ENCODE data around the gene ARMC9. TPM values are rescaled to one million over a fixed set of nuclear protein-coding genes. Genes with fewer than 3 reads are reported as not detected.
"Not testable (repeated sequence)": the region's sequence is repeated elsewhere in the genome, so short reads cannot be mapped to it uniquely, and the experiment has no call there.

ARMC9 gene
- total RNA-seq, 4 donors from 2014 or later, result 16.8 to 47.6 (median 39.3) TPM

- Histone ChIP-seq H3K9me3 (no peaks in the 10 kb centered on the region), H3K4me3 (no peak overlapping the region), H3K4me1 (peaks cover 0 to 6% of the 10 kb centered on the region in 2 donors), H3K36me3 (no peaks in the 10 kb centered on the region), H3K27ac (no peak overlapping the region), H3K27me3 (no peaks in the 10 kb centered on the region)
- no peak for DNase-seq
- intact Hi-C loops (cut with DNase I; ENCODE audit: low total_unique reads), result no loop called here
- TF ChIP-seq CTCF (IDR thresholded peaks at IDR 0.05) (no peak), POLR2A (IDR thresholded peaks at IDR 0.05) (no peak)
Observed at GRCh38 chr2:231176066-231176465, 22.4 kb upstream of the ARMC9 start.

- TF ChIP-seq CTCF (IDR thresholded peaks at IDR 0.05), result no peak
- no peak for TF ChIP-seq POLR2A (IDR thresholded peaks at IDR 0.05)
- intact Hi-C loops (cut with DNase I; ENCODE audit: low total_unique reads), result no loop called here
- peaks cover 0 to 4% of the 10 kb centered on the region in 2 donors for H3K4me1 ChIP-seq
- H3K27ac ChIP-seq, result peak overlapping the region in 1 of 2 donors; percentile 6
- no peaks in the 10 kb centered on the region for H3K36me3 ChIP-seq
- H3K27me3 ChIP-seq, result no peaks in the 10 kb centered on the region
- H3K9me3 ChIP-seq, result no peaks in the 10 kb centered on the region
- DNase-seq, result no peak
- H3K4me3 ChIP-seq, result no peak overlapping the region
Observed at GRCh38 chr2:231177156-231178025, 21.0 kb upstream of the ARMC9 start.

GRCh38 chr2:231178805-231179204 is 19.6 kb upstream of the ARMC9 start:
- H3K27ac ChIP-seq; H3K36me3 ChIP-seq; intact Hi-C loops (cut with DNase I; ENCODE audit: low total_unique reads); H3K4me3 ChIP-seq; H3K9me3 ChIP-seq; DNase-seq; H3K27me3 ChIP-seq; H3K4me1 ChIP-seq: not testable (repeated sequence)

- DNase-seq, result no peak
- Histone ChIP-seq H3K4me1 (no peaks in the 10 kb centered on the region), H3K27ac (no peak overlapping the region), H3K27me3 (no peaks in the 10 kb centered on the region), H3K36me3 (no peaks in the 10 kb centered on the region), H3K4me3 (no peak overlapping the region), H3K9me3 (no peaks in the 10 kb centered on the region)
- TF ChIP-seq POLR2A (IDR thresholded peaks at IDR 0.05), result no peak
- intact Hi-C loops (cut with DNase I; ENCODE audit: low total_unique reads), result no loop called here
Observed at GRCh38 chr2:231181860-231182512, 16.4 kb upstream of the ARMC9 start.

- DNase-seq, result no peak
- no peak for TF ChIP-seq CTCF (IDR thresholded peaks at IDR 0.05)
- no peak for TF ChIP-seq POLR2A (IDR thresholded peaks at IDR 0.05)
- Histone ChIP-seq H3K27me3 (no peaks in the 10 kb centered on the region), H3K27ac (no peak overlapping the region), H3K36me3 (no peaks in the 10 kb centered on the region), H3K9me3 (no peaks in the 10 kb centered on the region), H3K4me3 (no peak overlapping the region), H3K4me1 (no peaks in the 10 kb centered on the region)
- intact Hi-C loops (cut with DNase I; ENCODE audit: low total_unique reads), result no loop called here
Observed at GRCh38 chr2:231182513-231182899, 15.9 kb upstream of the ARMC9 start.

- Histone ChIP-seq H3K9me3 (no peaks in the 10 kb centered on the region), H3K27ac (no peak overlapping the region), H3K27me3 (no peaks in the 10 kb centered on the region), H3K4me1 (no peaks in the 10 kb centered on the region), H3K36me3 (no peaks in the 10 kb centered on the region), H3K4me3 (no peak overlapping the region)
- intact Hi-C loops (cut with DNase I; ENCODE audit: low total_unique reads), result no loop called here
- TF ChIP-seq CTCF (IDR thresholded peaks at IDR 0.05), result no peak
- no peak for TF ChIP-seq POLR2A (IDR thresholded peaks at IDR 0.05)
- DNase-seq, result no peak
Observed at GRCh38 chr2:231183851-231184250, 14.6 kb upstream of the ARMC9 start.

Measured in uterus (tissue), 4 donors.